DOHH2 (cell line): ENCODE results near the gene SERPINH1.

Experiments
- CTCF ChIP-seq: fragments of 200-600 bp; sonication (generic); IDR thresholded peaks from one replicate; pipeline ENCODE4 v1.5.1; 2014; ENCODE audit warnings: antibody characterized with exemption, mild to moderate bottlenecking, low read depth, low read length; ENCODE audit not compliant: poor library complexity, severe bottlenecking
- EZH2phosphoT487 ChIP-seq: fragments of 200-600 bp; sonication (generic); IDR thresholded peaks from 2 replicates; pipeline ENCODE4 v1.6.1; 2017; ENCODE audit warnings: borderline replicate concordance, mild to moderate bottlenecking, antibody characterized with exemption, low read length, moderate library complexity, mixed read lengths

GRCh38 chr11:75593286-75593915 is 31.3 kb downstream of the SERPINH1 start:
- TF ChIP-seq CTCF (no peak), EZH2phosphoT487 (no peak)
